GM19395 (cell line): Measurements from ENCODE around the gene RBMS3.
A peak's percentile ranks its signal among the peaks of the same experiment; 100 is the strongest.
"Not testable (repeated sequence)": the region's sequence is repeated elsewhere in the genome, so short reads cannot be mapped to it uniquely, and the experiment has no call there.

Source experiments
- ATAC-seq: cut with Tn5 transposase; IDR thresholded peaks from one replicate; pipeline ENCODE4 v1.9.1; 2021; ENCODE audit warnings: mild to moderate bottlenecking, moderate library complexity; ENCODE audit not compliant: unreplicated experiment

RBMS3 gene

GRCh38 chr3:29337565-29337964 is 56.7 kb downstream of the RBMS3 start:
- ATAC-seq: no peak

DNA sequence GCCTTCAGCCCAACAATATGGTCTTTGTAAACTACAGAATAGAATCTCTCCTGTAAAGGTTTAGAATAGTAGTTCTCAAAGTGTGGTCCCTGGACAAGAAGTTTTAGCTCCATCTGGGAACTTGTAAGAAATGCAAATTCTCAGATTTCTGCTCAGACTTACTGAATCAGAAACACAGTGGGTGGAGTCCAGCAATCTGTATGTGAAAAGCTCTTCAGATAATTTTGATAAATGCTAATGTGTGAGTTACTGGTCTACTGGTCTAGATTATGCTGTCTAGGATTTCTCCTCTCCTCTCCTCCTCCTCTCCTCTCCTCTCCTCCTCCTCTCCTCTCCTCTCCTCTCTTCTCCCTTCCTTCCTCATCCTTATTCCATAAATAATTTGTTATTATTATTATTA is 57.5 kb downstream of the RBMS3 start:
- ATAC-seq: no peak

GRCh38 chr3:29339016-29339833 is 58.4 kb downstream of the RBMS3 start:
- no peak for ATAC-seq

DNA sequence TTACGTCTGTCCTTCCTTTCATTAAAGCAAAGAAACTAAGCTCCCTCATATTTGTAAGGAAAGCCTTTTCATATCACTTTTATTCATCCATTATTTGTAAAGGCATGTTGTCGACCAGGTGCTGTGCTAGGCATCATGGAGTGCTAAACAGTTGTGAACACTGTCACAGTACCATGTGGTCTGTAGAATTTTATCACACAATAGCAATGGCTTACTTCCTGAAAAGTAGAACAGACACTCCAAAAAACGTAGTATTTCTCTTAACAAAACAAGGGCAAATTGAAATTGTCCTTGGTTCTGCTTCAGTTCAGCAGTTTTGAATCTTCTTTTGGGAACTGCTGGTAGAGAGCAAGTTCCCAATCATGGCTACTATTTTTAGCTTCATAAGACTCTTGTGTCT is 63.3 kb downstream of the RBMS3 start:
- ATAC-seq: no peak

GRCh38 chr3:29344935-29345334 is 64.1 kb downstream of the RBMS3 start:
- ATAC-seq: no peak

GRCh38 chr3:29345516-29346300 is 64.8 kb downstream of the RBMS3 start:
- no peak for ATAC-seq

DNA sequence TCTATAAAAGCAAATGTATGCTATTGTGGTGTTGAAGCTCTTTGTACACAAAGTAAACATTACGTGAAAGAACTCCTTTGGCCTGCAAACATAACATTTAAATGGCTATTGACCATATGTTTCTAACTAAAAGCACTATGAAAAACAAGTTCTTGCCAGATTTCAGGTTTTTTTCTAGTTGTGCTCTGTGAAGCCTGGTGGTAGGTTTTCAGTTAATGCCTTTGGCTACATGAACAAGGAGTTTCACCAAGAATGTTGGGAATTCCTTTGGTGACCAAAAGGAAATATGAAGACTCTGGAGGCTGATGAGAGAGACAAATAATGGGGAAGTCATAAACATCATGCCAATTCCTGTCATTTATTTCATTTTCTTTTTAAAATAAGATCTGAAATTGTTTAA is 66.0 kb downstream of the RBMS3 start:
- no peak for ATAC-seq

GRCh38 chr3:29347412-29347811 is 66.5 kb downstream of the RBMS3 start:
- ATAC-seq: no peak

DNA sequence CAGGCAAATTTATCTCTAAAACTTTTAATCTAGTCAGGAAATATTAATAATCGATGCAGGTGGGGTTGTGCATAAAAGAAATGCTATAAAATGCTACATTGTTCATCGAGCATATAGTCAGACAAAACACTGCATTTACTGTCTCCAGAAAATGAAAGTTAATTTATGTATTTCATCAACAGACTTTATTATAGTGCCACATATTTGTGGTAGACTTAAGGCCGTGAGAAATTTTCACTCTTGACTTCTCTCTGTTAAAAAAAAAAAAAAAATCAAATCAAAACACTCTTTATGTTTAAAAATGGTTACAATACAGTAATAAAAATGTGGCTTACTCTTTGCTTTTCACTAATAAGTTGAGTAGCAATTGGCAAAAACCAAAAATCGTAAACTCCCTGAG is 67.4 kb downstream of the RBMS3 start:
- ATAC-seq: no peak

- ATAC-seq: no peak
Measured at GRCh38 chr3:29349049-29349448, 68.2 kb downstream of the RBMS3 start.

GRCh38 chr3:29353807-29354206 is 72.9 kb downstream of the RBMS3 start:
- ATAC-seq: no peak

- ATAC-seq: no peak
Measured at GRCh38 chr3:29354894-29355293, 74.0 kb downstream of the RBMS3 start.

DNA sequence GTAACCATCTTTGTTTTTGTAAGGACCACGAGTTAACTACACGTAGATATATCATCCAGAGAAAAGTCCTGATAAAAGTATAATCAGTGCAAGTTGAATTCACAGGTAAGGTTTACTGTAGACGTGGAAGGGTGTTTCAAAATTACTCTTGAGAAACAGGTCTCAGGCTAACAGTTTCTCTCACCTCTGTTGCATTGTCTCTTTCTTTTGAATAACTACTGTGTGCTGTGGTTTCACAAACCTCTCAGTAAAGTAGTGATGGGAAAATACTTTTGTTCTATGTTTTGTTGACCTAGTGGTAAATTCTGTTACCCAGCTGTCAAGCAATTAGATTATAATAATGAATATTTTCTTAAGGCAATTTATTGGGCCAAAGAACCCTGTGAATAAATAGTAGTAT is 75.2 kb downstream of the RBMS3 start:
- ATAC-seq: no peak

- ATAC-seq: not testable (repeated sequence)
Measured at GRCh38 chr3:29360289-29360688, 79.4 kb downstream of the RBMS3 start.

- no peak for ATAC-seq
Measured at GRCh38 chr3:29363110-29363509, 82.2 kb downstream of the RBMS3 start.

GRCh38 chr3:29370021-29370420 is 89.2 kb downstream of the RBMS3 start:
- no peak for ATAC-seq

- no peak for ATAC-seq
Measured at GRCh38 chr3:29370476-29371420, 89.9 kb downstream of the RBMS3 start.

DNA sequence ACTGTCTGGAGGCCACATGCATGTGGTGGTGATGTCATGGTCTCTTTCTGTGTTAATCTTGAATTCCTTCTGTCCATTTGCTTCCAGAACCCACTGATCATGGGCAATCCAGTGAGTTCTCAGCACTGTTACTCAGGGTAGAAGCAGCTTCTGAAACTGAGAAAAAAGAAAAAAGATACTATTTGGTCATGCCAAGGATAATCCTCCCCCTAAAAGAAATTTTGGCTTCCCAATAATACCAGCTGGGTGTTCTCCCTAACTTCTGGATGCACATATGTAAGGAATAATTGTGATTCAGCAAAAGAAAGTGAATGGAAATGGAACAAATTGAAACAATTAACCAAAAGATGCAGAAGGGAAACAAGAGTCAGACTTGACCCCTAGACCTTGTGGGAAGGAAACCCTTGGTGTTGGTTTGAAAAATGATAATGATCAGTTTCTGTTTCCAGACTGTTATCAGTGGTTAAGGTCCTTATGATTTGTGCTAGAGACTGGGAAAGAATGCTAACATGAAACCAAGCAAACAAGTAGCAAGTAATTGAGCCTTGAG is 92.3 kb downstream of the RBMS3 start:
- no peak for ATAC-seq

GRCh38 chr3:29374226-29374625 is 93.4 kb downstream of the RBMS3 start:
- peak; percentile 55 for ATAC-seq

- ATAC-seq: no peak
Measured at GRCh38 chr3:29379097-29379496, 98.2 kb downstream of the RBMS3 start.

DNA sequence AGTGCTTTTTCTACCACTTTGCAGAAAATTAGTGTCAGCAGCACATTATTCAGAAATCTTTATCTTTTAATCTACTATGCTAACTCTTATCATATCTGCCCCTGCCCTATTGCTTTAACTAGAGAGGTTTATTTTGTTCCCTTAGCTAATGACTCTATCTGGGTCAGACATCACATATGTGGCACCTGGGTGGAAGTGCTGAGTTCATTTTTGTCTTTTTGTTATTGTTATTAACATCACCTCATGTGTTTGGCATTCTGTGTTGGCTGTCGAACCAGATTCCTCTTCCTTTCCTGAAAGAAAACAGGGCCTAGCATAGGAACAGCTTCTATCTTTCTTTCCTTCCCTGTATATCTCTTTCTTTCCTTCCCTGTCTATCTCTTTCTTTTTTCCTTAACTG is 100.7 kb downstream of the RBMS3 start:
- ATAC-seq: no peak
